SK-N-SH (cell line): ENCODE results near the gene SYT17.

ENCODE experiments used
- MEF2A ChIP-seq: IDR thresholded peaks from 2 replicates; pipeline ENCODE4 v1.4.0; 2012; ENCODE audit warnings: low read depth, borderline replicate concordance
- NFIC ChIP-seq: IDR thresholded peaks from 2 replicates; pipeline ENCODE4 v1.4.0; 2012; ENCODE audit warnings: borderline replicate concordance
- RAD21 ChIP-seq: IDR thresholded peaks from 2 replicates; pipeline ENCODE4 v1.6.1; 2012; ENCODE audit warnings: mild to moderate bottlenecking, low read length
- RCOR1 ChIP-seq: fragments of 150-350 bp; IDR thresholded peaks from 2 replicates; pipeline ENCODE4 v1.6.1; 2017; ENCODE audit warnings: antibody characterized with exemption, low read length
- SIN3A ChIP-seq: IDR thresholded peaks from 2 replicates; pipeline ENCODE4 v1.6.1; 2012; ENCODE audit warnings: low read depth, mild to moderate bottlenecking, low read length, moderate library complexity, borderline replicate concordance
- TAF1 ChIP-seq: IDR thresholded peaks from 2 replicates; pipeline ENCODE4 v1.6.1; 2012; ENCODE audit warnings: low read depth, mild to moderate bottlenecking, low read length, moderate library complexity, borderline replicate concordance
- YY1 ChIP-seq: IDR thresholded peaks from 2 replicates; pipeline ENCODE4 v1.4.0; 2012; ENCODE audit warnings: low read depth, mild to moderate bottlenecking
- TF ChIP-seq, protein P1 (sequence below): fragments of 200-600 bp; sonication (generic); IDR thresholded peaks from 2 replicates; pipeline ENCODE4 v1.6.1; 2017; ENCODE audit warnings: antibody characterized with exemption, mild to moderate bottlenecking, moderate library complexity
- TF ChIP-seq, protein P2 (sequence below): IDR thresholded peaks from 2 replicates; pipeline ENCODE4 v1.4.0; 2012; ENCODE audit warnings: low read depth, borderline replicate concordance
- TF ChIP-seq, protein P3 (sequence below): IDR thresholded peaks from 2 replicates; pipeline ENCODE4 v1.6.1; 2012; ENCODE audit warnings: mild to moderate bottlenecking, low read depth, low read length, moderate library complexity
- TF ChIP-seq, protein P4 (sequence below): IDR thresholded peaks from 2 replicates; pipeline ENCODE4; 2012

DNA sequence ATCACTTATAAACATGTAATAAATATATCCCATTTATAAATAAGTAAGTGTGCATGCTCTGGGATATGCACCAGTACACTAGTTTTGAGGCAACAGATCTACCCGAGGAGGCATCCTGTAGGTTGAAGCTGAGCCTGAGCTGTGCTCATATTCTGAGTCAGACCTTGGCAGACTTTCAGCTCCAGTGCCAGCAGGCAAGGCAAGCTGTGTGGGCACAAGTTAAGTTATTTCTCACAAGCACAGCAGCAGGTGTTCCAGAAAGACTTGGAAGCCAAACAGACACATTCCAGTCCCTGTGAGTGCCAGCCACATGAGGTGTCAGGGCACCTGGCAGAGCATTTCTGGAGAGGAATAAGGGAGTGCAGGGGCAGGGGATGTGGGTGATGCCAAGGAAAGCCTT, 116.2 kb downstream of the SYT17 start:
- TF ChIP-seq, protein P1, sequence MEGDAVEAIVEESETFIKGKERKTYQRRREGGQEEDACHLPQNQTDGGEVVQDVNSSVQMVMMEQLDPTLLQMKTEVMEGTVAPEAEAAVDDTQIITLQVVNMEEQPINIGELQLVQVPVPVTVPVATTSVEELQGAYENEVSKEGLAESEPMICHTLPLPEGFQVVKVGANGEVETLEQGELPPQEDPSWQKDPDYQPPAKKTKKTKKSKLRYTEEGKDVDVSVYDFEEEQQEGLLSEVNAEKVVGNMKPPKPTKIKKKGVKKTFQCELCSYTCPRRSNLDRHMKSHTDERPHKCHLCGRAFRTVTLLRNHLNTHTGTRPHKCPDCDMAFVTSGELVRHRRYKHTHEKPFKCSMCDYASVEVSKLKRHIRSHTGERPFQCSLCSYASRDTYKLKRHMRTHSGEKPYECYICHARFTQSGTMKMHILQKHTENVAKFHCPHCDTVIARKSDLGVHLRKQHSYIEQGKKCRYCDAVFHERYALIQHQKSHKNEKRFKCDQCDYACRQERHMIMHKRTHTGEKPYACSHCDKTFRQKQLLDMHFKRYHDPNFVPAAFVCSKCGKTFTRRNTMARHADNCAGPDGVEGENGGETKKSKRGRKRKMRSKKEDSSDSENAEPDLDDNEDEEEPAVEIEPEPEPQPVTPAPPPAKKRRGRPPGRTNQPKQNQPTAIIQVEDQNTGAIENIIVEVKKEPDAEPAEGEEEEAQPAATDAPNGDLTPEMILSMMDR: no peak
- TF ChIP-seq, protein P2, sequence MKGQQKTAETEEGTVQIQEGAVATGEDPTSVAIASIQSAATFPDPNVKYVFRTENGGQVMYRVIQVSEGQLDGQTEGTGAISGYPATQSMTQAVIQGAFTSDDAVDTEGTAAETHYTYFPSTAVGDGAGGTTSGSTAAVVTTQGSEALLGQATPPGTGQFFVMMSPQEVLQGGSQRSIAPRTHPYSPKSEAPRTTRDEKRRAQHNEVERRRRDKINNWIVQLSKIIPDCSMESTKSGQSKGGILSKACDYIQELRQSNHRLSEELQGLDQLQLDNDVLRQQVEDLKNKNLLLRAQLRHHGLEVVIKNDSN: no peak
- no peak for TF ChIP-seq YY1
- no peak for TF ChIP-seq SIN3A
- no peak for TF ChIP-seq RAD21
- TF ChIP-seq RCOR1: no peak
- no peak for TF ChIP-seq TAF1
- TF ChIP-seq MEF2A: no peak
- TF ChIP-seq, protein P3, sequence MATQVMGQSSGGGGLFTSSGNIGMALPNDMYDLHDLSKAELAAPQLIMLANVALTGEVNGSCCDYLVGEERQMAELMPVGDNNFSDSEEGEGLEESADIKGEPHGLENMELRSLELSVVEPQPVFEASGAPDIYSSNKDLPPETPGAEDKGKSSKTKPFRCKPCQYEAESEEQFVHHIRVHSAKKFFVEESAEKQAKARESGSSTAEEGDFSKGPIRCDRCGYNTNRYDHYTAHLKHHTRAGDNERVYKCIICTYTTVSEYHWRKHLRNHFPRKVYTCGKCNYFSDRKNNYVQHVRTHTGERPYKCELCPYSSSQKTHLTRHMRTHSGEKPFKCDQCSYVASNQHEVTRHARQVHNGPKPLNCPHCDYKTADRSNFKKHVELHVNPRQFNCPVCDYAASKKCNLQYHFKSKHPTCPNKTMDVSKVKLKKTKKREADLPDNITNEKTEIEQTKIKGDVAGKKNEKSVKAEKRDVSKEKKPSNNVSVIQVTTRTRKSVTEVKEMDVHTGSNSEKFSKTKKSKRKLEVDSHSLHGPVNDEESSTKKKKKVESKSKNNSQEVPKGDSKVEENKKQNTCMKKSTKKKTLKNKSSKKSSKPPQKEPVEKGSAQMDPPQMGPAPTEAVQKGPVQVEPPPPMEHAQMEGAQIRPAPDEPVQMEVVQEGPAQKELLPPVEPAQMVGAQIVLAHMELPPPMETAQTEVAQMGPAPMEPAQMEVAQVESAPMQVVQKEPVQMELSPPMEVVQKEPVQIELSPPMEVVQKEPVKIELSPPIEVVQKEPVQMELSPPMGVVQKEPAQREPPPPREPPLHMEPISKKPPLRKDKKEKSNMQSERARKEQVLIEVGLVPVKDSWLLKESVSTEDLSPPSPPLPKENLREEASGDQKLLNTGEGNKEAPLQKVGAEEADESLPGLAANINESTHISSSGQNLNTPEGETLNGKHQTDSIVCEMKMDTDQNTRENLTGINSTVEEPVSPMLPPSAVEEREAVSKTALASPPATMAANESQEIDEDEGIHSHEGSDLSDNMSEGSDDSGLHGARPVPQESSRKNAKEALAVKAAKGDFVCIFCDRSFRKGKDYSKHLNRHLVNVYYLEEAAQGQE: no peak
- TF ChIP-seq, protein P4, sequence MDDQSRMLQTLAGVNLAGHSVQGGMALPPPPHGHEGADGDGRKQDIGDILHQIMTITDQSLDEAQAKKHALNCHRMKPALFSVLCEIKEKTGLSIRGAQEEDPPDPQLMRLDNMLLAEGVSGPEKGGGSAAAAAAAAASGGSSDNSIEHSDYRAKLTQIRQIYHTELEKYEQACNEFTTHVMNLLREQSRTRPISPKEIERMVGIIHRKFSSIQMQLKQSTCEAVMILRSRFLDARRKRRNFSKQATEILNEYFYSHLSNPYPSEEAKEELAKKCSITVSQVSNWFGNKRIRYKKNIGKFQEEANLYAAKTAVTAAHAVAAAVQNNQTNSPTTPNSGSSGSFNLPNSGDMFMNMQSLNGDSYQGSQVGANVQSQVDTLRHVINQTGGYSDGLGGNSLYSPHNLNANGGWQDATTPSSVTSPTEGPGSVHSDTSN: no peak
- no peak for TF ChIP-seq NFIC
